Stimulated activated memory B cell treated with anti-CD40 and anti-IgM and Interleukin-4, amounts not matched to agents 10 μg/mL and 1 μg/mL and 100 μg/mL, for 72 hours (primary cell): ENCODE data around the gene OTP.
"Not testable (repeated sequence)": the region's sequence is repeated elsewhere in the genome, so short reads cannot be mapped to it uniquely, and the experiment has no call there.

Source experiments
- ATAC-seq: fragments of 150-1000 bp; cut with Tn5 transposase; 2 replicates; pipeline ENCODE4 v1.10.0; 2021
- H3K27ac Mint-ChIP-seq: one replicate; pipeline ENCODE4 v1.8.0; 2022; ENCODE audit warnings: mild to moderate bottlenecking, mixed read lengths
- H3K27me3 Mint-ChIP-seq: one replicate; pipeline ENCODE4 v1.8.0; 2022; ENCODE audit warnings: mixed read lengths
- H3K36me3 Mint-ChIP-seq: one replicate; pipeline ENCODE4 v1.8.0; 2022; ENCODE audit warnings: mixed read lengths
- H3K4me1 Mint-ChIP-seq: one replicate; pipeline ENCODE4 v1.8.0; 2022; ENCODE audit warnings: mixed read lengths
- H3K4me3 Mint-ChIP-seq: one replicate; pipeline ENCODE4 v1.8.0; 2022; ENCODE audit warnings: mild to moderate bottlenecking, moderate library complexity, mixed read lengths
- H3K9me3 Mint-ChIP-seq: one replicate; pipeline ENCODE4 v1.8.0; 2022; ENCODE audit warnings: mixed read lengths

OTP gene

GRCh38 chr5:77633207-77633675 lies 5.3 kb downstream of the OTP start:
- H3K36me3 Mint-ChIP-seq = peaks cover 5% of the 10 kb centered on the region
- peaks cover 27% of the 10 kb centered on the region for H3K4me1 Mint-ChIP-seq

DNA sequence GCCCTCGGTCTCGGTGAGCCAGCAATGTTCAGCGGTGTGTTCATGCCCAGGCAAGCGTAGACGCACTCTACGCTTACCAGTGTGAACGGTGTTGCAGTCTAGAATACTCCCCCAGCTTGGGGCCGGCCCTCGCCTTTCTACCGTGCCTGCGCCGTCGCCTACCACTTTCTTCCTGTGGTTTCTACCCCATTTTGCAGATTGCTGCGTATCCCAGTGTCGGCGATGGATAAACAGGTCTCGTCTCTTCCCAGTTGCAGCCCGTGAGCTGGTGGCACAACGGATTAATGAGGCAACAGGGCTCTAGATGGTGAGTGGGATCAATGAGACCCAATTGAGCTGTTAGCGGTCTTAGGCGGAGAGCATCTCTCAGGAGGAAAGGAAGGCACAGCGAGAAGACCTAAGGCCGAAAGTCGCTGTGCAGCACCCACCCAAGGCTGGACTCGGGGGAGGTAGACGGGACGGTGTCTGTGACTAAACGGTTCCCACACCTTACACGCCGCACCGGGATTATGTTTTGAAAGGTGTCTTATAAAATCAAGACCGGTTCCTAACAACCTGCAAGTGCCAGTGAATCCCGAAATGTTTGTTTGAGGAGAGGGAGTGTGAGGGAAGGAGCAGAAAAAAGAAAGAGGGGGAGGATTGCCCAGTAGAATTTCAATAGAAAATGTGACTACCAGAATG lies 5.8 kb downstream of the OTP start:
- H3K4me3 Mint-ChIP-seq = no peak overlapping the region
- H3K27ac Mint-ChIP-seq = no peak overlapping the region
- peaks cover 7% of the 10 kb centered on the region for H3K9me3 Mint-ChIP-seq
- H3K4me1 Mint-ChIP-seq = peaks cover 25% of the 10 kb centered on the region
- peaks cover 63% of the 10 kb centered on the region for H3K27me3 Mint-ChIP-seq
- peaks cover 5% of the 10 kb centered on the region for H3K36me3 Mint-ChIP-seq
- no peak for ATAC-seq

More at GRCh38 chr5:77633207-77633675, 5.3 kb downstream of the OTP start:
- H3K9me3 Mint-ChIP-seq = peaks cover 7% of the 10 kb centered on the region
- no peak overlapping the region for H3K27ac Mint-ChIP-seq
- ATAC-seq = no peak
- no peak overlapping the region for H3K4me3 Mint-ChIP-seq
- peaks cover 69% of the 10 kb centered on the region for H3K27me3 Mint-ChIP-seq

- peaks cover 7% of the 10 kb centered on the region for H3K9me3 Mint-ChIP-seq
- peaks cover 5% of the 10 kb centered on the region for H3K36me3 Mint-ChIP-seq
- H3K27me3 Mint-ChIP-seq = peaks cover 56% of the 10 kb centered on the region
- H3K4me1 Mint-ChIP-seq = peaks cover 21% of the 10 kb centered on the region
- H3K27ac Mint-ChIP-seq = peak overlapping the region; percentile 24
- peak; percentile 93 for ATAC-seq
- peak overlapping the region; percentile 82 for H3K4me3 Mint-ChIP-seq
Measured at GRCh38 chr5:77630114-77630680, 8.3 kb downstream of the OTP start.

DNA sequence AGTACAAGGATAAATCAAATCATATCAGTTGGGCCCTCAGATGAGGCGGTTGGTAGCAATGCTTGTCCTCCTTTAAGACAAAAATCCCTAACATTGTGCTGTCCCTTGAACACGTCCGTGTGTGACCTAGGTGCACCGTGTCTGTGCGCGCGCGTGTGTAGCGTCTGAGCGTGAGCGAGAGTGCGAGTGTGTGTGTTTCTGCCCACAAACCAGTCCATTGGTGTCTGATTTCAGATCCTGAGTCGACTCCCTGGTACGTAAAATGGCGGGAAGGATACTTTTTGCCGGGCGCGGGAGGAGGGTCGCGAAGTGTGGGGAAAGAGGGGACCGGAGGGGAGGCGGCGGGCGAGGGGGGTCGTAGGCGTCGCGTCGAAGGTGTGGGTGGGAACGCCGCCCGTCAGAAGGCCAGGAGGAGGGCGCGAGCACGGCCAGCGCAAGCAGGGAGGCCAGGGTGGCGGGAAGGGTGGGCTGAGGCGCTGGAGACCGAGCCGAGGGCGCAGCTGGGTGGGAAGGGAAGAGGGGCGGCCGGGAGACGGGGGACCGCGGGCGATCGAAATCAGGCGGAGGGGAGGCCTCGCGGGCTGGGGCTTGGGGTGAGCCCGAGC lies 8.9 kb downstream of the OTP start:
- Mint-ChIP-seq H3K27me3 (peaks cover 62% of the 10 kb centered on the region), H3K4me3 (peak overlapping the region; percentile 82), H3K36me3 (peaks cover 5% of the 10 kb centered on the region), H3K4me1 (peaks cover 21% of the 10 kb centered on the region), H3K27ac (peak overlapping the region; percentile 58), H3K9me3 (peaks cover 7% of the 10 kb centered on the region)
- ATAC-seq = no peak

DNA sequence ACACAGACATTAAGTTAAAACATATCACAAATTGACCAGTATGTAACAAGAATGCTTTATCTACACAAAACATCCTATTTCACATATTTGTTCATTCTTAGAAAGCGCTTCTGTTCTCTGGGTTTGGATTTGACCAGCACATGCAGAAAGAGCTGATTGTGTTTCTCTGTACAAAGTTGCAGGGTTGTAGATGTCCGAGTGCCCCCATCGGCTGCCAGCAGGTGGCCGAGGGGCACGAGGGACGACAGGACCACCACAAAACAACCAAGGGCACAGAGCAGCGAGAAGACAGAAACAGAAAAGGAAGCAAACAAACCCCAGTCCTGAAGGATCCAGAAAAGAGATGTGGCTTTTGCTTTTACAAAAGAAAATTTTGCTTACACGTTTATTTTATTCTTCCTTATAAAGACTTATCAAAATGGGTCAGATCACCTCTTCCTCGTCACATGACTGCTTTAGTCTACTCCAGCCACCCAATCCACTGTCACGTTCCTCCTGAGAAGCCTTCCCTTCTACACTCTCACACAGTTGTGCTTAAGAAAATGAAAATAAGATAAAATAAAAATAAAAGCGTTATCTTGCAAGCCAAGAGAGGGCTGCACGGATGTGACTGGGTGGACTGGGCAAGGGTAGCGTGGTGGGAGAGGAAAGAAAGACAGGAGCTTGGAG lies 9.5 kb downstream of the OTP start:
- peak overlapping the region; percentile 82 for H3K4me3 Mint-ChIP-seq
- H3K27me3 Mint-ChIP-seq = peaks cover 68% of the 10 kb centered on the region
- no peak for ATAC-seq
- H3K36me3 Mint-ChIP-seq = peaks cover 5% of the 10 kb centered on the region
- peak overlapping the region; percentile 58 for H3K27ac Mint-ChIP-seq
- H3K9me3 Mint-ChIP-seq = peaks cover 7% of the 10 kb centered on the region
- H3K4me1 Mint-ChIP-seq = peaks cover 21% of the 10 kb centered on the region

- Mint-ChIP-seq H3K4me1 (peaks cover 21% of the 10 kb centered on the region), H3K4me3 (no peak overlapping the region), H3K36me3 (peaks cover 4% of the 10 kb centered on the region), H3K27me3 (peaks cover 62% of the 10 kb centered on the region), H3K27ac (no peak overlapping the region), H3K9me3 (peaks cover 7% of the 10 kb centered on the region)
- ATAC-seq = no peak
Measured at GRCh38 chr5:77627869-77628674, 10.4 kb downstream of the OTP start.

DNA sequence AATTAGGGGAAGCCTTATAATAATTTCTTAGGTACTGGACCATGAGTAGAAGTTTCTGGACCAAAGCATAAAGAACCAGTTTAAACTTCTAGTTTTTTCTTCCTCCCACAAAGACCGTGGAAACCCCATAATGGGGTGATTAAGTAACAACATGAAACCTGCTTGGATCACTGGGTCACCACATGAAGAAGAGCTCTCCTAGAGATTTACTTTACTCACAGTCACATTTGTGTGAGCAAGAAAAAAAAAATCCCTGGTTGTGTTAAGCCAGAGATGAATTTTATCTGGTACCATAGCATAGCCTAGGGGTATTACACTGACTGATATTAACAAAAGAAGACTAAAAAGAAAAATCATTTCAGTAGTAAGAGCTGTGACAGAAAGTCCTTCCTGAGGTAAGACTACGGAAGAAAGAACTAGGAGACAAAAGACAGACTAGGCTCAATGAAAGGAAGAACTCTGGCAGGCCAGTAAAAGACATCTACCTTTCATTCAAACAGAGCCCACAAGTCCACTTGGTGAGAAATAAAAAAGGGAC lies 15.2 kb downstream of the OTP start:
- peaks cover 43% of the 10 kb centered on the region for H3K27me3 Mint-ChIP-seq
- ATAC-seq = no peak
- H3K4me3 Mint-ChIP-seq = no peak overlapping the region
- no peaks in the 10 kb centered on the region for H3K4me1 Mint-ChIP-seq
- H3K27ac Mint-ChIP-seq = no peak overlapping the region
- no peaks in the 10 kb centered on the region for H3K36me3 Mint-ChIP-seq
- H3K9me3 Mint-ChIP-seq = no peaks in the 10 kb centered on the region

DNA sequence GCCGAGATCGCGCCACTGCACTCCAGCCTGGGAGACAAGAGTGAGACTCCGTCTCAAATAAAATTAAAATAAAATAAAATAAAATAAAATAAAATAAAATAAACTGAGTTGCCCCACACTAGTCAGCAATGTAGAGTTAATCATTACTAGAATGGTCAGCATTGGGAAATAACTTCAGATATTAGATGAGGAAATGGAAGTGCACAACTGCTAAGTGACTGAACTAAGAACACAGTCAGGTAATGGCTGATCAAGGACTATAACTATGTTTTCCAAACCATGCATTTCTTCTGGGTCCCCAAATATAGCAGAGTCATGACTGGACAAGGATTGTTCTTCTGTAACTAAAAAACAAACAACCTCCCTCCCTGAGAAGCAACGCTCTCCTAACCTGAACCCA lies 17.1 kb downstream of the OTP start:
- H3K27ac Mint-ChIP-seq = no peak overlapping the region
- H3K9me3 Mint-ChIP-seq = no peaks in the 10 kb centered on the region
- H3K36me3 Mint-ChIP-seq = no peaks in the 10 kb centered on the region
- no peak for ATAC-seq
- no peak overlapping the region for H3K4me3 Mint-ChIP-seq
- peaks cover 36% of the 10 kb centered on the region for H3K27me3 Mint-ChIP-seq
- H3K4me1 Mint-ChIP-seq = no peaks in the 10 kb centered on the region

DNA sequence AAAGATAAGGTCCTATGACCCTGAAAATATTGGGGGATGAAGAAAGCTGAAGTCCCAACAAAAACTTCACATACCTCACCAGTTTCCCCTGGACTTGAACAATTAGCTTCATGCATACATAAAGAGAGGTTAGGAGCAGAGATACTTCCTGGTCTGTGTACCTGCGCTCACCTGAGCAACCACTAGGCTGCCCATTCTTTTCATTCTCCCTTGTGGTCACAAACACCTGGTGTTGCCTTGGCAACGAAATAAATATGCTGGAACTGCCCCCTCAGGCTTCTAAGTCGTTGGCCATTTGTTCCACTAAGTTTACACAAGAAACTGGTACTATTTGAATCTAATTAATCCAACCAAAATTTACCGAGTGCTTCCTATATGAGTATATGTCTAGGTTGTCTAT lies 18.1 kb downstream of the OTP start:
- no peak overlapping the region for H3K4me3 Mint-ChIP-seq
- no peak overlapping the region for H3K27ac Mint-ChIP-seq
- H3K9me3 Mint-ChIP-seq = no peaks in the 10 kb centered on the region
- no peaks in the 10 kb centered on the region for H3K4me1 Mint-ChIP-seq
- no peak for ATAC-seq
- peaks cover 32% of the 10 kb centered on the region for H3K27me3 Mint-ChIP-seq
- no peaks in the 10 kb centered on the region for H3K36me3 Mint-ChIP-seq

DNA sequence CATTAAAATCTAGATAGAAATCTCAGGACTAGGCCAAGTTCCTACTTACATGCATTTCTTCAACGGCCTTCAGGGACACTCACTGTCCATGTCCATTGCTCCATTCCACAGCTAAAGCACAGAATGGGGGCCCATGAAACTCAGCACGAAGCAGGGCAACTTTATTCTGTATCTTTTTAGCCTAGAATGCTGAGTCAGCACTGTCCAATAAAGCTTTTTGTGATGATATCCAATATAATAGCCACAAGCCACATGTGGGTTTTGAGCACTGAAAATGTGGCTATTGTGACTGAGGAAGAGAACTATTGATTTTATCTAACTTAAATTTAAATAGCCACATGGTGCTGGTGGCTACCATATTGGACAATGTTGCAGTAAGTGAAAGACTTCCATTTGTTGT lies 21.6 kb downstream of the OTP start:
- Mint-ChIP-seq H3K36me3 (no peaks in the 10 kb centered on the region), H3K4me3 (no peak overlapping the region), H3K4me1 (no peaks in the 10 kb centered on the region), H3K27ac (no peak overlapping the region), H3K9me3 (peaks cover 4% of the 10 kb centered on the region), H3K27me3 (peaks cover 20% of the 10 kb centered on the region)
- no peak for ATAC-seq

DNA sequence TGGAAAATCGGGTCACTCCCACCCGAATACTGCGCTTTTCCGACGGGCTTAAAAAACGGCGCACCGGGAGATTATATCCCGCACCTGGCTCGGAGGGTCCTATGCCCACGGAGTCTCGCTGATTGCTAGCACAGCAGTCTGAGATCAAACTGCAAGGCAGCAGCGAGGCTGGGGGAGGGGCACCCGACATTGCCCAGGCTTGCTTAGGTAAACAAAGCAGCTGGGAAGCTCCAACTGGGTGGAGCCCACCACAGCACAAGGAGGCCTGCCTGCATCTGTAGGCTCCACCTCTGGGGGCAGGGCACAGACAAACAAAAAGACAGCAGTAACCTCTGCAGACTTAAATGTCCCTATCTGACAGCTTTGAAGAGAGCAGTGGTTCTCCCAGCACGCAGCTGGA lies 29.6 kb downstream of the OTP start:
- H3K36me3 Mint-ChIP-seq, H3K9me3 Mint-ChIP-seq, H3K4me1 Mint-ChIP-seq, ATAC-seq, H3K4me3 Mint-ChIP-seq, H3K27ac Mint-ChIP-seq: not testable (repeated sequence)
- peaks cover 63% of the 10 kb centered on the region for H3K27me3 Mint-ChIP-seq

GRCh38 chr5:77607324-77607723 lies 31.2 kb downstream of the OTP start:
- Mint-ChIP-seq H3K27me3 (peaks cover 79% of the 10 kb centered on the region), H3K27ac (no peak overlapping the region), H3K4me3 (no peak overlapping the region), H3K36me3 (no peaks in the 10 kb centered on the region), H3K4me1 (no peaks in the 10 kb centered on the region), H3K9me3 (no peaks in the 10 kb centered on the region)
- ATAC-seq = no peak

- H3K27ac Mint-ChIP-seq = no peak overlapping the region
- H3K36me3 Mint-ChIP-seq = no peaks in the 10 kb centered on the region
- no peak for ATAC-seq
- peaks cover 78% of the 10 kb centered on the region for H3K27me3 Mint-ChIP-seq
- no peaks in the 10 kb centered on the region for H3K4me1 Mint-ChIP-seq
- H3K9me3 Mint-ChIP-seq = no peaks in the 10 kb centered on the region
- H3K4me3 Mint-ChIP-seq = no peak overlapping the region
Measured at GRCh38 chr5:77606279-77606678, 32.2 kb downstream of the OTP start.

DNA sequence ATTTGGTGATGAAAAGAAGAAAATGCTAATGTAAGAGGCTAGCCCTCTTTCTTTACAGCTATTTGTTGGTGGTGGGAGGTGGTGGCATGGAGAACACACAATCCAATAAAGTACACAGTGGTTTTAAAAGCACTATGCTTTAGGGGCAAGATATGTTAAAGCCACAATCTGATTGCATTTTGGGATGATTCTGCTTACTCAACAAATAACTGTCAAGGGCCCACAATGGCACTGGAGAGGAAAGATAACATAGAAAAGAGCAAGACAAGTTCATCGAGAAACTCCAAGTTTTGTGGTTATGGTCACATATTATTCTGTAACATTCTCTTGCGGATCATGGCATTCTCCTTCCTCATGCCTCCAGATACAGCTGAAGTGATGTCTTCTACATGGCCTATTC lies 38.8 kb downstream of the OTP start:
- Mint-ChIP-seq H3K9me3 (no peaks in the 10 kb centered on the region), H3K27ac (no peak overlapping the region), H3K4me1 (no peaks in the 10 kb centered on the region), H3K27me3 (peaks cover 61% of the 10 kb centered on the region), H3K36me3 (no peaks in the 10 kb centered on the region), H3K4me3 (no peak overlapping the region)
- no peak for ATAC-seq

- Mint-ChIP-seq H3K4me3 (no peak overlapping the region), H3K27me3 (no peaks in the 10 kb centered on the region), H3K27ac (no peak overlapping the region), H3K4me1 (peaks cover 10% of the 10 kb centered on the region), H3K36me3 (no peaks in the 10 kb centered on the region), H3K9me3 (peaks cover 8% of the 10 kb centered on the region)
- peak; percentile 95 for ATAC-seq
Measured at GRCh38 chr5:77590347-77590746, 48.2 kb downstream of the OTP start.
